Measurements from ENCODE around the gene LARP7. TPM values are rescaled to one million over a fixed set of nuclear protein-coding genes. Genes with fewer than 3 reads are reported as not detected.
"Not testable (repeated sequence)": the region's sequence is repeated elsewhere in the genome, so short reads cannot be mapped to it uniquely, and the experiment has no call there.

Gene LARP7
- total RNA-seq, 1 experiment from 2014 or later, result 44.7 TPM

- in situ Hi-C loops (cut with HindIII; ENCODE audit: low pct_unique_long_range_greater_than_20kb, low sequenced_read_pairs), result no loop called here
- DNase-seq (ENCODE audit: low read depth, low spot score), result no peak
Measured at GRCh38 chr4:112702892-112703291, 65.9 kb downstream of the LARP7 start.

GRCh38 chr4:112704322-112704721, 67.4 kb downstream of the LARP7 start:
- in situ Hi-C loops (cut with HindIII; ENCODE audit: low pct_unique_long_range_greater_than_20kb, low sequenced_read_pairs), result no loop called here

GRCh38 chr4:112704991-112705845, 68.3 kb downstream of the LARP7 start:
- DNase-seq (ENCODE audit: low read depth, low spot score), result peak; percentile 42
- in situ Hi-C loops (cut with HindIII; ENCODE audit: low pct_unique_long_range_greater_than_20kb, low sequenced_read_pairs), result no loop called here

More at GRCh38 chr4:112704322-112704721, 67.4 kb downstream of the LARP7 start:
- DNase-seq (ENCODE audit: low read depth, low spot score), result no peak

- in situ Hi-C loops (cut with HindIII; ENCODE audit: low pct_unique_long_range_greater_than_20kb, low sequenced_read_pairs), result not testable (repeated sequence)
- peak; percentile 17 for DNase-seq (ENCODE audit: low read depth, low spot score)
Measured at GRCh38 chr4:112705891-112706839, 69.2 kb downstream of the LARP7 start.

- in situ Hi-C loops (cut with HindIII; ENCODE audit: low pct_unique_long_range_greater_than_20kb, low sequenced_read_pairs), result no loop called here
- DNase-seq (ENCODE audit: low read depth, low spot score), result no peak
Measured at GRCh38 chr4:112706840-112707207, 69.9 kb downstream of the LARP7 start.

Small RNA genes lying within 50 kb of the gene (small RNA-seq; reads per million reads assigned to genes)
- gene MIR302A, result 0 reads per million in 2 experiments
- 0 reads per million in 2 experiments for gene MIR302C
- gene MIR302D, result 0 reads per million in 2 experiments
- gene MIR367, result 0 reads per million in 2 experiments
- 0 reads per million in 2 experiments for gene WRBP1

Other genes with a start within 250 kb of the LARP7 start
- gene NEUROG2, start 121.0 kb upstream of the LARP7 start, total RNA-seq (2014; rRNA removed; shearing (Covaris generic)), result 0.67 and 0.69 TPM in 2 replicates
- 6.7 and 8.5 TPM in 2 replicates for gene ZGRF1, start 234 bp upstream of the LARP7 start, total RNA-seq (2014; rRNA removed; shearing (Covaris generic))